K562 (cell line): ENCODE measurements around the gene SOWAHA. TPM values are rescaled to one million over a fixed set of nuclear protein-coding genes. Genes with fewer than 3 reads are reported as not detected.

Source experiments
- ATAC-seq: fragments of 200-7000 bp; cut with Tn5 transposase; 3 replicates; pipeline ENCODE4 v1.9.1; 2020; ENCODE audit warnings: moderate library complexity
- BruUV-seq: library from RNA; stranded (reverse); fragments of 400-500 nt; replicated peaks from 2 replicates; lab custom pipeline; 2021; lab: Mats Ljungman, UMichigan
- CTCF ChIA-PET: fragments of 300-600 bp; formaldehyde crosslinking; extraction: SDS; loops from one replicate; lab custom pipeline; 2021; ENCODE audit warnings: low intra/inter-chr PET ratio; lab: Yijun Ruan, JAX
- POLR2A ChIA-PET: fragments of 300-600, 350-650 bp; sonication (Branson Sonifier 250); formaldehyde crosslinking; extraction: SDS; loops from one replicate; lab custom pipeline; 2021; ENCODE audit warnings: antibody characterized with exemption, inconsistent platforms; lab: Yijun Ruan, JAX
- DNase-seq, 4 experiments: peaks; one replicate each; pipeline versions ENCODE4 v3.0.0 to v3.0.0-alpha.2; 2011 to 2018; ENCODE audit warnings: low spot score in 3 of 4, mixed read lengths in 3 of 4; ENCODE audit errors: extremely low read depth in 1 of 4
- FAIRE-seq: peaks from 2 replicates; lab custom pipeline; 2011; peaks lifted over from hg19 to GRCh38; lab: Jason Lieb, UNC
- H2AFZ ChIP-seq: 2 replicates; pipeline ENCODE4 v1.6.0; 2011; ENCODE audit warnings: low read depth, low read length, control low read depth, inconsistent platforms
- H3K27ac ChIP-seq: fragments of 200-600 bp; 3 replicates; pipeline ENCODE4 v1.8.0; 2011; ENCODE audit warnings: low read depth, mild to moderate bottlenecking, control low read depth, inconsistent platforms, low read length, moderate library complexity, mixed read lengths; ENCODE audit errors: extremely low read depth
- H3K27me3 ChIP-seq, 2 experiments: fragments of 300-600 bp in 1 of 2; 2 replicates in 1 of 2; 3 replicates in 1 of 2; pipeline versions ENCODE4 v1.6.0 to v1.8.0; 2011; ENCODE audit warnings: inconsistent platforms in 2 of 2, low read length in 2 of 2, mild to moderate bottlenecking in 1 of 2, mixed read lengths in 1 of 2, moderate library complexity in 1 of 2; ENCODE audit not compliant: control insufficient read depth in 2 of 2, insufficient read depth in 2 of 2
- H3K36me3 ChIP-seq: fragments of 300-600 bp; 3 replicates; pipeline ENCODE4 v1.8.0; 2011; ENCODE audit warnings: mild to moderate bottlenecking, low read length, inconsistent platforms; ENCODE audit not compliant: control insufficient read depth, insufficient read depth
- H3K4me1 ChIP-seq, 2 experiments: fragments of 200-600 bp in 1 of 2; replicated peaks in 1 of 2; 2 replicates in 1 of 2; 3 replicates in 1 of 2; pipeline versions ENCODE4 v1.5.1 to v1.8.0; 2011; ENCODE audit warnings: inconsistent platforms in 2 of 2, low read length in 2 of 2, mild to moderate bottlenecking in 1 of 2, mixed read lengths in 1 of 2, moderate library complexity in 1 of 2; ENCODE audit not compliant: control insufficient read depth in 2 of 2, insufficient read depth in 2 of 2
- H3K4me2 ChIP-seq: 2 replicates; pipeline ENCODE4 v1.6.1; 2011; ENCODE audit warnings: low read length, control low read depth, inconsistent platforms, mixed read lengths; ENCODE audit not compliant: insufficient read depth
- H3K4me3 ChIP-seq: fragments of 200-600 bp; sonication (generic), shearing (Covaris generic); 2 replicates; pipeline ENCODE4 v1.5.1; 2016; ENCODE audit warnings: control low read depth, inconsistent platforms
- H3K79me2 ChIP-seq: fragments of 200-600 bp; 3 replicates; pipeline ENCODE4 v1.8.0; 2011; ENCODE audit warnings: low read length, inconsistent platforms; ENCODE audit not compliant: control insufficient read depth, insufficient read depth
- H3K9ac ChIP-seq, 2 experiments: 2 replicates each; pipeline versions ENCODE4 v1.6.0 to v1.6.1; 2011; ENCODE audit warnings: low read depth in 2 of 2, low read length in 2 of 2, control low read depth in 1 of 2, inconsistent platforms in 1 of 2, mild to moderate bottlenecking in 1 of 2, mixed read lengths in 1 of 2; ENCODE audit not compliant: insufficient read depth in 1 of 2
- H3K9me1 ChIP-seq: one replicate; pipeline ENCODE4 v1.6.0; 2011; ENCODE audit warnings: inconsistent platforms, mild to moderate bottlenecking, low read length, moderate library complexity; ENCODE audit not compliant: control insufficient read depth, insufficient read depth
- H3K9me3 ChIP-seq: replicated peaks from 2 replicates; pipeline ENCODE4 v1.5.1; 2011; ENCODE audit warnings: low read depth, low read length, inconsistent platforms; ENCODE audit not compliant: control insufficient read depth, insufficient read depth
- H4K20me1 ChIP-seq: replicated peaks from 2 replicates; pipeline ENCODE4 v1.6.1; 2011; ENCODE audit warnings: low read length, inconsistent platforms, mixed read lengths; ENCODE audit not compliant: control insufficient read depth, insufficient read depth
- ARID1B ChIP-seq: fragments of 450-650 bp; IDR thresholded peaks from 2 replicates; pipeline ENCODE4 v1.6.1; 2016; ENCODE audit warnings: antibody characterized with exemption, mild to moderate bottlenecking, inconsistent platforms
- ATF4 ChIP-seq: fragments of 450-650 bp; formaldehyde crosslinking; IDR thresholded peaks from 2 replicates; pipeline ENCODE4 v1.4.0; 2022; ENCODE audit warnings: mild to moderate bottlenecking, moderate library complexity
- BCOR ChIP-seq: fragments of 450-650 bp; IDR thresholded peaks from 2 replicates; pipeline ENCODE4 v1.6.1; 2016
- HMBOX1 ChIP-seq: sonication (generic); IDR thresholded peaks from 2 replicates; pipeline ENCODE4 v1.6.1; 2016
- LEF1 ChIP-seq: fragments of 450-650 bp; IDR thresholded peaks from 2 replicates; pipeline ENCODE4 v1.6.1; 2016; ENCODE audit warnings: mild to moderate bottlenecking
- MED1 ChIP-seq: sonication (generic); formaldehyde crosslinking; IDR thresholded peaks from 2 replicates; pipeline ENCODE4 v1.8.1; 2023; ENCODE audit warnings: missing genetic modification reagents, borderline replicate concordance
- MTA2 ChIP-seq: fragments of 450-650 bp; IDR thresholded peaks from 2 replicates; pipeline ENCODE4 v1.6.1; 2016; ENCODE audit warnings: low read depth
- NFE2L1 ChIP-seq: fragments of 450-650 bp; IDR thresholded peaks from 2 replicates; pipeline ENCODE4 v1.6.1; 2016; ENCODE audit warnings: missing genetic modification characterization, low read depth, mild to moderate bottlenecking, missing compliant biosample characterization, moderate library complexity, borderline replicate concordance
- NR1H2 ChIP-seq: sonication (generic); formaldehyde crosslinking; IDR thresholded peaks from 2 replicates; pipeline ENCODE4 v1.4.0; 2020; ENCODE audit warnings: mild to moderate bottlenecking, missing genetic modification reagents
- NR2C2 ChIP-seq, 2 experiments: fragments of 200-800 bp in 1 of 2; sonication (Bioruptor generic) in 1 of 2; sonication (generic) in 1 of 2; formaldehyde crosslinking in 1 of 2; IDR thresholded peaks; 2 replicates each; pipeline versions ENCODE4 v1.6.1 to v1.8.0; 2016 to 2022; ENCODE audit warnings: mild to moderate bottlenecking in 1 of 2, missing compliant biosample characterization in 1 of 2, missing genetic modification characterization in 1 of 2, missing genetic modification reagents in 1 of 2
- RAD21 ChIP-seq, 2 experiments: fragments of 250-450 bp in 1 of 2; fragments of 450-650 bp in 1 of 2; sonication (Bioruptor Pico) in 1 of 2; formaldehyde crosslinking in 1 of 2; IDR thresholded peaks in 1 of 2; conservative IDR thresholded peaks in 1 of 2; 2 replicates each; pipeline versions ENCODE4 v1.4.0 to v1.8.0; 2020 to 2022; ENCODE audit warnings: mild to moderate bottlenecking in 2 of 2, moderate library complexity in 1 of 2
- RBM15 ChIP-seq: fragments of 200-400 bp; formaldehyde crosslinking; IDR thresholded peaks from 2 replicates; pipeline ENCODE4 v1.6.1; 2018; ENCODE audit warnings: mild to moderate bottlenecking, low read length, moderate library complexity; ENCODE audit not compliant: insufficient read depth
- ZFP1 ChIP-seq: fragments of 450-650 bp; formaldehyde crosslinking; IDR thresholded peaks from 2 replicates; pipeline ENCODE4 v1.4.0; 2020; ENCODE audit warnings: mild to moderate bottlenecking, mixed read lengths
- ZNF695 ChIP-seq: fragments of 450-650 bp; formaldehyde crosslinking; IDR thresholded peaks from 2 replicates; pipeline ENCODE4 v1.4.0; 2020; ENCODE audit warnings: mild to moderate bottlenecking, moderate library complexity
- WGBS: fragments of 100-300 bp; shearing (Covaris generic); methylation state at CpG from one replicate; pipeline ENCODE4 v1.1.6; 2016; ENCODE audit warnings: low coverage, mixed read lengths; ENCODE audit not compliant: insufficient coverage; ENCODE audit errors: missing lambda C conversion rate; 5-methylcytosine and 5-hydroxymethylcytosine counted together
- in situ Hi-C: fragments of 300-500 bp; cut with MboI; formaldehyde crosslinking; loops from 4 replicates; pipeline ENCODE4 v1.15.0; 2018; ENCODE audit warnings: inconsistent platforms, mixed read lengths
- intact Hi-C: fragments of 100-400 bp; cut with micrococcal nuclease; formaldehyde crosslinking; loops from 2 replicates; pipeline ENCODE4 v1.14.2; 2022
- polyA plus RNA-seq, 8 experiments: library from polyadenylated mRNA; depleted of rRNA in 4 of 8; stranded (reverse) in 5 of 8; unstranded in 3 of 8; fragments of >200 nt; fragmentation: Nextera tagmentation in 2 of 8; fragmentation: Illumina TruSeq in 1 of 8; extraction: Ambion mirVana in 2 of 8; extraction: Trizol in 1 of 8; gene quantifications; 2 replicates each; pipeline versions ENCODE4 v1.2.1 to v1.2.3, GENCODE V29; 2011 to 2014; ENCODE audit warnings: inconsistent platforms in 1 of 8, missing spikeins in 1 of 8
- total RNA-seq, 7 experiments: library from RNA; depleted of rRNA in 6 of 7; stranded (reverse); fragments of >200 nt in 6 of 7; fragmentation: Illumina TruSeq in 2 of 7; extraction: Trizol in 2 of 7; gene quantifications; 2 replicates each; pipeline versions ENCODE4 v1.2.1 to v1.2.3, GENCODE V29; 2011 to 2021; ENCODE audit warnings: low replicate concordance in 1 of 7
- TF ChIP-seq, protein P1 (sequence below), 3 experiments: fragments of 200-800 bp in 1 of 3; fragments of 250-450 bp in 1 of 3; fragments of 450-650 bp in 1 of 3; sonication (Bioruptor Pico) in 1 of 3; sonication (Bioruptor generic) in 1 of 3; formaldehyde crosslinking in 1 of 3; IDR thresholded peaks; 2 replicates each; pipeline versions ENCODE4 v1.6.1 to v1.8.0; 2016 to 2022; ENCODE audit warnings: mild to moderate bottlenecking in 2 of 3, missing genetic modification characterization in 2 of 3, missing compliant biosample characterization in 1 of 3, moderate library complexity in 1 of 3

The SOWAHA gene
- total and polyA plus RNA-seq, 9 of the 15 experiments (the other 6 are each of a cell fraction or from before 2014, with no cell fraction given): not detected

- ATAC-seq: peak; percentile 14
- intact Hi-C loops (loop anchor here (2.0 kb wide), 1 partner anchor 33 kb away; no protein-coding TSS in a partner anchor), in situ Hi-C loops (no loop called here)
- Histone ChIP-seq H3K4me1 (peaks cover 40 to 54% of the 10 kb centered on the region in 2 experiments), H3K79me2 (peaks cover 94% of the 10 kb centered on the region), H3K27ac (peak overlapping the region; percentile 58), H2AFZ (no peak overlapping the region), H4K20me1 (peaks cover 8% of the 10 kb centered on the region), H3K4me2 (peak overlapping the region; percentile 88), H3K9ac (peak overlapping the region; percentile 81 to 90), H3K4me3 (0 out of 2 replicates have a peak overlapping the region, but pooled peaks have one; percentile 58), H3K9me1 (no peaks in the 10 kb centered on the region), H3K27me3 (no peaks in the 10 kb centered on the region), H3K36me3 (peaks cover 41% of the 10 kb centered on the region; the same call in 2 of the 3 replicates), H3K9me3 (no peaks in the 10 kb centered on the region)
- peak; percentile 52 to 79 (median 64) for DNase-seq
- CTCF ChIA-PET: no interaction called here
- WGBS: 13% methylated on average over 12 of the region's 12 CpGs
- FAIRE-seq: peak; percentile 88
- POLR2A ChIA-PET: interaction anchor here (0.6 to 1.7 kb wide), 10 partner anchors 8 to 93 kb away, joined by 3 to 5 read pairs (median 3); partner anchors contain the start of gene UQCRQ
- no TSS peak for BruUV-seq
- no peak for TF ChIP-seq NFE2L1 (tag)
- no peak for TF ChIP-seq ATF4 (CRISPR knock-in tag)
- no peak for TF ChIP-seq RAD21 (CRISPR knock-in tag; conservative IDR thresholded peaks at IDR 0.05 in 1 of 2, IDR thresholded peaks at IDR 0.05 in 1 of 2)
- 0 out of 2 replicates have a peak, but pooled peaks have one; percentile 22 for TF ChIP-seq BCOR
- TF ChIP-seq ZFP1 (CRISPR knock-in tag): no peak
- peak; percentile 45 for TF ChIP-seq MTA2
- peak; percentile 49; the same call in 1 of the 2 replicates for TF ChIP-seq LEF1
- 0 out of 2 replicates have a peak, but pooled peaks have one; percentile 14 for TF ChIP-seq NR2C2 (CRISPR knock-in tag; IDR thresholded peaks at IDR 0.05)
- TF ChIP-seq NR2C2 (tag; IDR thresholded peaks at IDR 0.05): no peak
- peak; percentile 85 for TF ChIP-seq ARID1B
- no peak for TF ChIP-seq ZNF695 (CRISPR knock-in tag)
- TF ChIP-seq MED1 (CRISPR knock-in tag): no peak
- no peak for TF ChIP-seq NR1H2
- TF ChIP-seq, protein P1, sequence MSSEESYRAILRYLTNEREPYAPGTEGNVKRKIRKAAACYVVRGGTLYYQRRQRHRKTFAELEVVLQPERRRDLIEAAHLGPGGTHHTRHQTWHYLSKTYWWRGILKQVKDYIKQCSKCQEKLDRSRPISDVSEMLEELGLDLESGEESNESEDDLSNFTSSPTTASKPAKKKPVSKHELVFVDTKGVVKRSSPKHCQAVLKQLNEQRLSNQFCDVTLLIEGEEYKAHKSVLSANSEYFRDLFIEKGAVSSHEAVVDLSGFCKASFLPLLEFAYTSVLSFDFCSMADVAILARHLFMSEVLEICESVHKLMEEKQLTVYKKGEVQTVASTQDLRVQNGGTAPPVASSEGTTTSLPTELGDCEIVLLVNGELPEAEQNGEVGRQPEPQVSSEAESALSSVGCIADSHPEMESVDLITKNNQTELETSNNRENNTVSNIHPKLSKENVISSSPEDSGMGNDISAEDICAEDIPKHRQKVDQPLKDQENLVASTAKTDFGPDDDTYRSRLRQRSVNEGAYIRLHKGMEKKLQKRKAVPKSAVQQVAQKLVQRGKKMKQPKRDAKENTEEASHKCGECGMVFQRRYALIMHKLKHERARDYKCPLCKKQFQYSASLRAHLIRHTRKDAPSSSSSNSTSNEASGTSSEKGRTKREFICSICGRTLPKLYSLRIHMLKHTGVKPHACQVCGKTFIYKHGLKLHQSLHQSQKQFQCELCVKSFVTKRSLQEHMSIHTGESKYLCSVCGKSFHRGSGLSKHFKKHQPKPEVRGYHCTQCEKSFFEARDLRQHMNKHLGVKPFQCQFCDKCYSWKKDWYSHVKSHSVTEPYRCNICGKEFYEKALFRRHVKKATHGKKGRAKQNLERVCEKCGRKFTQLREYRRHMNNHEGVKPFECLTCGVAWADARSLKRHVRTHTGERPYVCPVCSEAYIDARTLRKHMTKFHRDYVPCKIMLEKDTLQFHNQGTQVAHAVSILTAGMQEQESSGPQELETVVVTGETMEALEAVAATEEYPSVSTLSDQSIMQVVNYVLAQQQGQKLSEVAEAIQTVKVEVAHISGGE (CRISPR knock-in tag; IDR thresholded peaks at IDR 0.05): 0 out of 6 replicates have a peak, but pooled peaks of 1 of the 3 experiments have one; percentile 38
- no peak for TF ChIP-seq RBM15
- TF ChIP-seq HMBOX1: no peak
Observed at GRCh38 chr5:132773601-132774355, 39.3 kb upstream of the SOWAHA start.
